ENCODE results near the gene COPS7A.

DNA sequence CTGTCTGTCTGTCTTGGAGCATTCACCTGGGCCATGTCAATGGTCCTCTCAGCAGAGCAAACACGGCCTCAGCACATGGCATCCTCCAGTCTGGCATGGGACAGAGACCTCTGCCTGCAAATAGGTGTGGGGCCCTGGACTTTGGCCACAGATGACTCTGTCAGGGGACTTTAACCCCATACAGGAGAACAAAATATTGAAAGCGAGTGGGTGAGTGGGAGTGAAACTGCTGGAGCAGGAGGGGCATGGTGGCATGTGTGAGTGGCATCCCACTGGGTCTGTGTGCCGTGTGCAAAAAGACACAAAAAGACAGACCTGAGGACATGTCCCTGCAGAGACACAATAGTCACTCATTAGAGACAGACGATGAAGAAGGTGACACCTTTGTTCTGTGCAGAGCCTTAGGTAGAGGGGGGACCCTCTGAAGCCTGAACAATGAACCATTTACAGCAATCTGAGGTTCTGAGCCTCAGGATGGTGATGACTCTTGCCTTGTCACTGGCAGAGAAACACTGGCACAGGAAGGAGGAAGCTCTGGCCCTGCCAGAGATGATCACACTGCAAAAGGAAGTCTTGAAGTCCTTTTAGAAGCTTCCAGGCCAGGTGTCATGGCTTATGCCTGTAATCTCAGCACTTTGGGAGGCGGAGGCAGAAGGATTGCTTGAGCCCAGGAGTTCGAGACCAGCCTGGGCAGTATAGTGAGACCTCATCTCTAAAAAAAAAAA, 56.0 kb downstream of the COPS7A start:
- TF ChIP-seq EZH2 (IDR thresholded peaks at IDR 0.05; ENCODE audit: borderline replicate concordance, low read depth, low read length), result no peak
- TF ChIP-seq MEIS2 (IDR thresholded peaks at IDR 0.05; ENCODE audit: partially characterized antibody), result no peak
- no peak for TF ChIP-seq ARNT (IDR thresholded peaks at IDR 0.05)
- TF ChIP-seq, protein P1, sequence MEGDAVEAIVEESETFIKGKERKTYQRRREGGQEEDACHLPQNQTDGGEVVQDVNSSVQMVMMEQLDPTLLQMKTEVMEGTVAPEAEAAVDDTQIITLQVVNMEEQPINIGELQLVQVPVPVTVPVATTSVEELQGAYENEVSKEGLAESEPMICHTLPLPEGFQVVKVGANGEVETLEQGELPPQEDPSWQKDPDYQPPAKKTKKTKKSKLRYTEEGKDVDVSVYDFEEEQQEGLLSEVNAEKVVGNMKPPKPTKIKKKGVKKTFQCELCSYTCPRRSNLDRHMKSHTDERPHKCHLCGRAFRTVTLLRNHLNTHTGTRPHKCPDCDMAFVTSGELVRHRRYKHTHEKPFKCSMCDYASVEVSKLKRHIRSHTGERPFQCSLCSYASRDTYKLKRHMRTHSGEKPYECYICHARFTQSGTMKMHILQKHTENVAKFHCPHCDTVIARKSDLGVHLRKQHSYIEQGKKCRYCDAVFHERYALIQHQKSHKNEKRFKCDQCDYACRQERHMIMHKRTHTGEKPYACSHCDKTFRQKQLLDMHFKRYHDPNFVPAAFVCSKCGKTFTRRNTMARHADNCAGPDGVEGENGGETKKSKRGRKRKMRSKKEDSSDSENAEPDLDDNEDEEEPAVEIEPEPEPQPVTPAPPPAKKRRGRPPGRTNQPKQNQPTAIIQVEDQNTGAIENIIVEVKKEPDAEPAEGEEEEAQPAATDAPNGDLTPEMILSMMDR (IDR thresholded peaks at IDR 0.05 in 2 of 3, conservative IDR thresholded peaks at IDR 0.05 in 1 of 3; ENCODE audit: insufficient read depth in 2 of 3, low read depth in 1 of 3, low read length in 3 of 3), result no peak
- no peak for TF ChIP-seq CBX1 (IDR thresholded peaks at IDR 0.05; ENCODE audit: low read depth)
- TF ChIP-seq, protein P2, sequence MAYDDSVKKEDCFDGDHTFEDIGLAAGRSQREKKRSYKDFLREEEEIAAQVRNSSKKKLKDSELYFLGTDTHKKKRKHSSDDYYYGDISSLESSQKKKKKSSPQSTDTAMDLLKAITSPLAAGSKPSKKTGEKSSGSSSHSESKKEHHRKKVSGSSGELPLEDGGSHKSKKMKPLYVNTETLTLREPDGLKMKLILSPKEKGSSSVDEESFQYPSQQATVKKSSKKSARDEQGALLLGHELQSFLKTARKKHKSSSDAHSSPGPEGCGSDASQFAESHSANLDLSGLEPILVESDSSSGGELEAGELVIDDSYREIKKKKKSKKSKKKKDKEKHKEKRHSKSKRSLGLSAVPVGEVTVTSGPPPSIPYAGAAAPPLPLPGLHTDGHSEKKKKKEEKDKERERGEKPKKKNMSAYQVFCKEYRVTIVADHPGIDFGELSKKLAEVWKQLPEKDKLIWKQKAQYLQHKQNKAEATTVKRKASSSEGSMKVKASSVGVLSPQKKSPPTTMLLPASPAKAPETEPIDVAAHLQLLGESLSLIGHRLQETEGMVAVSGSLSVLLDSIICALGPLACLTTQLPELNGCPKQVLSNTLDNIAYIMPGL (CRISPR knock-in tag; IDR thresholded peaks at IDR 0.05), result no peak

Measured in K562 (cell line).